Right cardiac atrium (tissue), 5 donors: ENCODE measurements around the gene SMARCA4. TPM values are rescaled to one million over a fixed set of nuclear protein-coding genes. Genes with fewer than 3 reads are reported as not detected.
A peak's percentile ranks its signal among the peaks of the same experiment; 100 is the strongest.

Source experiments
- ATAC-seq, 2 donors: fragments of 200-7000 bp; cut with Tn5 transposase; one replicate each; pipeline versions ENCODE4 v1.8.0 to v1.9.1; 2020; ENCODE audit warnings: moderate library complexity in 2 of 2, mild to moderate bottlenecking in 1 of 2
- DNase-seq, 3 donors: peaks; one replicate each; pipeline ENCODE4 v3.0.0-alpha.2; 2020
- H3K27ac ChIP-seq: one replicate; pipeline ENCODE4 v1.5.1; 2013; ENCODE audit warnings: mild to moderate bottlenecking, low read length, control low read depth, moderate library complexity
- H3K27me3 ChIP-seq: one replicate; pipeline ENCODE4 v1.6.1; 2013; ENCODE audit not compliant: control insufficient read depth, insufficient read depth
- H3K4me1 ChIP-seq: one replicate; pipeline ENCODE4 v1.6.1; 2013; ENCODE audit warnings: low read length; ENCODE audit not compliant: control insufficient read depth, insufficient read depth
- H3K4me3 ChIP-seq: one replicate; pipeline ENCODE4 v1.5.1; 2013; ENCODE audit warnings: low read length, control low read depth
- H3K9me3 ChIP-seq: one replicate; pipeline ENCODE4 v1.6.1; 2013; ENCODE audit warnings: low read length; ENCODE audit not compliant: control insufficient read depth
- WGBS: extraction: QIAGEN DNeasy Blood & Tissue Kit; methylation state at CpG from one replicate; pipeline ENCODE4 v1.1.7; 2013; 5-methylcytosine and 5-hydroxymethylcytosine counted together
- intact Hi-C, 4 donors: fragments of 100-400 bp; cut with DNase I; formaldehyde crosslinking; loops; one replicate each; pipeline versions ENCODE4 v1.11.0 to v1.14.0; 2022 to 2023
- polyA plus RNA-seq: library from polyadenylated mRNA; stranded (reverse); fragments of 200-250 nt; gene quantifications from one replicate; pipeline ENCODE4 v1.2.3, GENCODE V29; 2013
- total RNA-seq, 4 donors: library from RNA; stranded (reverse); fragmentation: NEBNext Ultra II Directional; extraction: Animal tissue kit (Norgen Biotek cat#: 25700); gene quantifications; one replicate each; pipeline ENCODE4 v1.2.1, GENCODE V29; 2021
- donor health status: healthy with polysubstance abuse.
- donor health status: DM: no; HTN: yes; CAD: no.
- donor health status: DM: no; HTN: no; CAD: no.
- donor health status: DM: no; HTN: yes; CAD: no; lungs with severe emphysema.
- donor health status: DM: yes; HTN: yes; CAD: no.

SMARCA4 gene
- total and polyA plus RNA-seq, 5 donors, result 33.1 to 49.6 (median 44.4) TPM

- H3K9me3 ChIP-seq, result no peaks in the 10 kb centered on the region
- intact Hi-C loops, result loop anchor here in 2 of 4 donors (10.0 kb wide), 1 partner anchor 46 kb away; the partner anchor contains the start of gene CARM1 (in 2 of the 2)
- DNase-seq, result no peak
- H3K27ac ChIP-seq, result no peak overlapping the region
- H3K27me3 ChIP-seq, result no peaks in the 10 kb centered on the region
- no peaks in the 10 kb centered on the region for H3K4me1 ChIP-seq
- no peak overlapping the region for H3K4me3 ChIP-seq
- 87% methylated on average over 16 of the region's 16 CpGs for WGBS
- ATAC-seq, result peak; percentile 4 to 6
Measured at GRCh38 chr19:10920781-10921180, 40.0 kb upstream of the SMARCA4 start.

DNA sequence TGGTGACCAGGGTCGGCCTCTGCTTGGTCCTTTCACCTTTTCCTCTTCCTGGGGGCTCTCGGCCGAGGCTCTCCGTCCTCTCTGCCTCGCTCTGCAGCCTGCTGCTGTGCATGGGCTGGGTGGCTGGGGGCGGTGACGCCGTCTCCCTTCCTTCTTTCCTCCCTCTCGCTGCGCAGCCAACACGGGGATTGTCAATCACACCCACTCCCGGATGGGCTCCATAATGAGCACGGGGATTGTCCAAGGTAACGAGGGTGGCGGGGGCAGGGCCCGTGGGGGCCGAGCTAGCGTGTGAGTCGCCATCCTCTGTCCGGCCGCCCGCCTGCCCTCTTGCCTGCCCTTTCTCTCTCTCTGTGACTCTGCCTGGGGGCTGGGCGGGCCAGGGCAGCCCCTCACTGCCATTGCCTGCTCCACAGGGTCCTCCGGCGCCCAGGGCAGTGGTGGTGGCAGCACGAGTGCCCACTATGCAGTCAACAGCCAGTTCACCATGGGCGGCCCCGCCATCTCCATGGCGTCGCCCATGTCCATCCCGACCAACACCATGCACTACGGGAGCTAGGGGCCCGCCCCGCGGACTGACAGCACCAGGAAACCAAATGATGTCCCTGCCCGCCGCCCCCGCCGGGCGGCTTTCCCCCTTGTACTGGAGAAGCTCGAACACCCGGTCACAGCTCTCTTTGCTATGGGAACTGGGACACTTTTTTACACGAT, 39.5 kb upstream of the SMARCA4 start:
- intact Hi-C loops, result loop anchor here in 2 of 4 donors (10.0 kb wide), 1 partner anchor 47 kb away; the partner anchor contains the start of gene CARM1 (in 2 of the 2)
- peak; percentile 2 to 11 for ATAC-seq

GRCh38 chr19:10921910-10922637, 38.8 kb upstream of the SMARCA4 start:
- Histone ChIP-seq H3K4me3 (no peak overlapping the region), H3K4me1 (no peaks in the 10 kb centered on the region), H3K9me3 (no peaks in the 10 kb centered on the region), H3K27ac (no peak overlapping the region), H3K27me3 (no peaks in the 10 kb centered on the region)
- ATAC-seq, result no peak
- intact Hi-C loops, result loop anchor here in 2 of 4 donors (10.0 kb wide), 1 partner anchor 47 kb away; the partner anchor contains the start of gene CARM1 (in 2 of the 2)
- WGBS, result 77% methylated on average over 33 of the region's 33 CpGs
- no peak for DNase-seq

More for the DNA sequence above, 39.5 kb upstream of the SMARCA4 start:
- Histone ChIP-seq H3K27ac (no peak overlapping the region), H3K4me3 (no peak overlapping the region), H3K9me3 (no peaks in the 10 kb centered on the region), H3K4me1 (no peaks in the 10 kb centered on the region), H3K27me3 (no peaks in the 10 kb centered on the region)
- DNase-seq, result no peak
- WGBS, result 85% methylated on average over 43 of the region's 43 CpGs

DNA sequence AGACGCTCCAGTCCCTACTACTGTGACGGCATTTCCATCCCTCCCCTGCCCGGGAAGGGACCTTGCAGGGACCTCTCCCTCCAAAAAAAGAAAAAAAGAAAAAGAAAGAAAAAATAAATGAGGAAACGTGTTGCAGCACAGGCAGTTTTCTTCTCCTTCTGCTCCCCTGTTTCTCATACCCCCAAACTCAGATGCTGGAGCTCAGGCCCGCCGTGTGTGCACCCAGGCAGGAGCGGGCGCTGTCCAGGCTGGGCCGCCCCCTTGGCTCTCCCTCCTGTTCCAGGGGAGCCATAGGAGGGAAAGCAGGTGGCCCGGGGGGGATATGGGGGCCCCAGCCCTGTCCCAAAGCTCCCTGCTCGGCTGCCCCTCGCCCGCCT, 38.2 kb upstream of the SMARCA4 start:
- no peak for DNase-seq
- ATAC-seq, result no peak
- Histone ChIP-seq H3K4me3 (no peak overlapping the region), H3K9me3 (no peaks in the 10 kb centered on the region), H3K27me3 (no peaks in the 10 kb centered on the region), H3K27ac (no peak overlapping the region), H3K4me1 (no peaks in the 10 kb centered on the region)
- intact Hi-C loops, result loop anchor here in 2 of 4 donors (10.0 kb wide), 1 partner anchor 48 kb away; the partner anchor contains the start of gene CARM1 (in 2 of the 2)
- 87% methylated on average over 13 of the region's 13 CpGs for WGBS

DNA sequence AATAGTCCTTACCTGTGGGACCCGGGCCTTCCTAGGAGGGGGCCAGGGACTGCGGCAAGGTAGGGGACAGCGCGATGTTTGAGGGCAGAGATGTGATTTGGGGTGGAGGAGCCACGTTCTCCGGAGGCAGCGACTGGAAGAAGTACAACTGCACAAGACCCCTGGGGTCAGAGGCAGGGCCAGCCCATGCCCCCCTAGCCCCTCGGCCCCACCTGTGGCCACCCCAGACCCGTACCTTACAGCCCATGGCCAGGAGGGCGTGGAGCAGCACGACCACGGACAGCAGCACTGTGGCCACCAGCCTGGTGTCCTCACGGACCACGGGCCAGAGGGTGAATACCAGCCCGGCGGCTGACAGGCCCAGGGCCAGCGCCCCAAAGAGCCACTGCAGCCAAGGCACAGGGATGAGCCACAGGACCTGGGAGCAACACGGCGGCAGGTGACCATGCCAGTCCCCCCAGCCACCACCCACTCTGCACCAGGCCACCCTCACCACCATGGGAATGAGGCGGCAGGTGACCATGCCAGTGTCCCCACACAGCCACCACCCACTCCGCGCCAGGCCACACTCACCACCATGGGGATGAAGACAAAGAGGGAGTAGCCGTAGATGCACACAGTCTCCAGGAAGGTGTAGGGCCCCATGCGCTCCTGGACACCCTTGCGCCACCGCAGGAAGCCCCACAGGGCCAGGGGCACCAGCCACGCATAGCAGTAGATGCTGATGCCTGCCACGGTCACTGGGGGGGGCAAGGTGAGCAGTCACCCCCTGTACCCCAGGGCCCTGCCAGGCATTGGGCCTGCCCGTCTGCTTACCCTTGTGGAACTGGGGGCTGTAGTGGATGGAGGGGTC, 37.3 kb upstream of the SMARCA4 start:
- H3K4me3 ChIP-seq, result no peak overlapping the region
- DNase-seq, result no peak
- H3K27ac ChIP-seq, result no peak overlapping the region
- no peaks in the 10 kb centered on the region for H3K9me3 ChIP-seq
- 90% methylated on average over 29 of the region's 29 CpGs for WGBS
- intact Hi-C loops, result loop anchor here in 2 of 4 donors (10.0 kb wide), 1 partner anchor 49 kb away; the partner anchor contains the start of gene CARM1 (in 2 of the 2)
- no peak for ATAC-seq
- H3K27me3 ChIP-seq, result no peaks in the 10 kb centered on the region
- H3K4me1 ChIP-seq, result no peaks in the 10 kb centered on the region

- H3K4me3 ChIP-seq, result no peak overlapping the region
- ATAC-seq (no peak), DNase-seq (no peak)
- intact Hi-C loops, result loop anchor here in 2 of 4 donors (10.0 kb wide), 1 partner anchor 50 kb away; the partner anchor contains the start of gene CARM1 (in 2 of the 2)
- no peaks in the 10 kb centered on the region for H3K27me3 ChIP-seq
- H3K9me3 ChIP-seq, result no peaks in the 10 kb centered on the region
- WGBS, result 82% methylated on average over 13 of the region's 13 CpGs
- peaks cover 4% of the 10 kb centered on the region for H3K4me1 ChIP-seq
- no peak overlapping the region for H3K27ac ChIP-seq
Measured at GRCh38 chr19:10924597-10924996, 36.2 kb upstream of the SMARCA4 start.

- intact Hi-C loops, result loop anchor here in 3 of 4 donors (5.0 to 10.0 kb wide), 2 partner anchors 53 to 56 kb away; partner anchors contain the start of gene CARM1 (in 3 of the 3)
- peaks cover 7% of the 10 kb centered on the region for H3K4me1 ChIP-seq
- H3K4me3 ChIP-seq, result peak overlapping the region; percentile 69
- DNase-seq (no peak), ATAC-seq (peak; percentile 1)
- H3K9me3 ChIP-seq, result no peaks in the 10 kb centered on the region
- 8% methylated on average over 47 of the region's 47 CpGs for WGBS
- no peaks in the 10 kb centered on the region for H3K27me3 ChIP-seq
- H3K27ac ChIP-seq, result peak overlapping the region; percentile 26
Measured at GRCh38 chr19:10927730-10928562, 32.9 kb upstream of the SMARCA4 start.

- intact Hi-C loops, result loop anchor here in 3 of 4 donors (5.0 to 10.0 kb wide), 2 partner anchors 54 to 56 kb away; partner anchors contain the start of gene CARM1 (in 3 of the 3)
- ATAC-seq (peak; percentile 95 to 96), DNase-seq (peak; percentile 98)
- WGBS, result under 1% methylated on average over 96 of the region's 96 CpGs
- peak within 1 kb of the TSS; percentile 42 for H3K27ac ChIP-seq
- H3K4me3 ChIP-seq, result peak within 1 kb of the TSS; percentile 69
- peaks cover 7% of the 10 kb centered on the region for H3K4me1 ChIP-seq
- H3K27me3 ChIP-seq, result no peaks in the 10 kb centered on the region
- no peaks in the 10 kb centered on the region for H3K9me3 ChIP-seq
Measured at GRCh38 chr19:10928563-10929401, 32.0 kb upstream of the SMARCA4 start, which contains the start of the genes TIMM29 and YIPF2. TSS of gene TIMM29 (plus strand) at chr19:10928811. CDS start at chr19:10928823, 12 bp downstream. TSS of gene YIPF2 (minus strand) at chr19:10928639. CDS start at chr19:10928410, 229 bp downstream.

DNA sequence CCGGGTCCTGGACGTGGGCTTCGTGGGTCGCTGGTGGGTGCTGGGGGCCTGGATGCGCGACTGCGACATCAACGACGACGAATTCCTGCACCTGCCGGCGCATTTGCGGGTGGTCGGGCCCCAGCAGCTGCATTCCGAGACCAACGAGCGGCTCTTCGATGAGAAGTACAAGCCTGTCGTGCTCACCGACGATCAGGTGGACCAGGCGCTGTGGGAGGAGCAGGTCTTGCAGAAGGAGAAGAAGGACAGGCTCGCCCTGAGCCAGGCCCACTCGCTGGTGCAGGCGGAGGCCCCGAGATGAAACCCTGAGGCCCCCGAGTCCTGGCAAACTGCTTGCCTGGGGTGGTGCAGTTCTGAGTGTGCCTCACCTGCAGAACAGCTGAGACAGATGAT, 31.4 kb upstream of the SMARCA4 start:
- no peak for ATAC-seq
- intact Hi-C loops, result loop anchor here in 3 of 4 donors (5.0 to 10.0 kb wide), 2 partner anchors 55 to 57 kb away; partner anchors contain the start of gene CARM1 (in 3 of the 3)
- peak overlapping the region; percentile 7 for H3K27ac ChIP-seq

More for the DNA sequence above, 31.4 kb upstream of the SMARCA4 start:
- no peaks in the 10 kb centered on the region for H3K9me3 ChIP-seq
- peak overlapping the region; percentile 69 for H3K4me3 ChIP-seq
- peaks cover 7% of the 10 kb centered on the region for H3K4me1 ChIP-seq
- H3K27me3 ChIP-seq, result no peaks in the 10 kb centered on the region
- DNase-seq, result no peak
- 10% methylated on average over 27 of the region's 27 CpGs for WGBS
